ENCODE measurements around the gene ENAH. TPM values are rescaled to one million over a fixed set of nuclear protein-coding genes. Genes with fewer than 3 reads are reported as not detected.

The ENAH gene
- total and polyA plus RNA-seq, 9 of the 15 experiments (the other 6 are each of a cell fraction or from before 2014, with no cell fraction given): 0.03 to 1.2 (median 0.15) TPM

DNA sequence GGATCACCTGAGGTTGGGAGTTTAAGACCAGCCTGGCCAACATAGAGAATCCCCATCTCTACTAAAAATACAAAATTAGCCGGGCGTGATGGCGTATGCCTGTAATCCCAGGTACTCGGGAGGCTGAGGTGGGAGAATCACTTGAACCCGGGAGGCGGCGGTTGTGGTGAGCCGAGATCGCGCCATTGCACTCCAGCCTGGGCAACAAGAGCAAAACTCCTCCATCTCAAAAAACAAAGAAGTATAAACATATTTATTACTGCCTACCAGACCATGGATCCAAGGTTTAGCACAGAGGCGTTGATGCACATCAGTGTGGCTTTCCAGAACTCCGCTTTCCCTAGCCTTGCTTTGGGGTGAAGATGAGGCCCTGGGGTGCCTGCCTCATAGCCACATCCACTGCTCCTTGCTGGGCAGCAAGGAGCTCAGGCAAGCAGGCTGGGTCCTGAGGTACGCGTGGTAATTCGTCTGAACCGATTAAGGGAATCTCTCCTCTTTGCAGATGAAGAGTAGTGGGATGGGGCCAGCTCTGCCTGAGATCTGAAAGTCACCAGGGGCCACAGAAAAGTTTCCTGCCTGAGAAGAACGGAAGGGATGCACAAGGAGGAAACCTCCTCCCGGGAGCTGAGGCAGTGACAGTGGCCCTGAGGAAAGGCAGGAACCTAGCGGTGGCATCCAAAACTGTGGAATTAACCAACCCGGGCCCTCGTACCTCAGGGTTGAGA is 172.8 kb downstream of the ENAH start:
- ChIA-PET POLR2A (interaction anchor here (0.7 to 1.1 kb wide), 2 partner anchors 288 to 507 kb away, joined by 3 to 5 read pairs; no protein-coding TSS in a partner anchor), CTCF (ENCODE audit: low intra/inter-chr PET ratio) (interaction anchor here (0.5 to 1.5 kb wide), 4 partner anchors 292 to 1360 kb away, joined by 3 to 6 read pairs (median 4); no protein-coding TSS in a partner anchor)
- intact Hi-C loops (cut with micrococcal nuclease): loop anchor here (2.0 kb wide), 1 partner anchor 175 kb away; no protein-coding TSS in a partner anchor

More for the DNA sequence above, 172.8 kb downstream of the ENAH start:
- BruUV-seq (replicated peaks): no TSS peak
- Histone ChIP-seq H3K9ac (ENCODE audit: insufficient read depth in 1 of 2, low read depth in 2 of 2, low read length in 2 of 2) (0 out of 4 replicates have a peak overlapping the region, but pooled peaks of 1 of the 2 experiments have one; percentile 57), H3K4me1 (replicated peaks in 1 of 2; ENCODE audit: control insufficient read depth in 2 of 2, insufficient read depth in 2 of 2, low read length in 2 of 2) (peaks cover 0 to 4% of the 10 kb centered on the region in 2 experiments; a peak in 3 of 5 replicates), H3K9me3 (replicated peaks; ENCODE audit: control insufficient read depth, insufficient read depth, low read depth, low read length) (no peaks in the 10 kb centered on the region), H3K27me3 (ENCODE audit: control insufficient read depth in 2 of 2, insufficient read depth in 2 of 2, low read length in 2 of 2) (peaks cover 51 to 78% of the 10 kb centered on the region in 2 experiments), H3K4me2 (ENCODE audit: insufficient read depth, low read length) (no peak overlapping the region), H3K4me3 (no peak overlapping the region), H2AFZ (ENCODE audit: low read depth, low read length) (no peak overlapping the region), H4K20me1 (replicated peaks; ENCODE audit: control insufficient read depth, insufficient read depth, low read length) (0 out of 2 replicates have a peak, but pooled peaks cover 8% of the 10 kb centered on the region), H3K79me2 (ENCODE audit: control insufficient read depth, insufficient read depth, low read length) (no peaks in the 10 kb centered on the region), H3K9me1 (ENCODE audit: control insufficient read depth, insufficient read depth, low read length) (no peaks in the 10 kb centered on the region), H3K36me3 (ENCODE audit: control insufficient read depth, insufficient read depth, low read length) (no peaks in the 10 kb centered on the region), H3K27ac (ENCODE audit: extremely low read depth, low read depth, low read length) (no peak overlapping the region)
- ATAC-seq: no peak
- no peak for DNase-seq (ENCODE audit: extremely low read depth in 1 of 4, low spot score in 3 of 4)
- TF ChIP-seq CHCHD3 (CRISPR knock-in tag; IDR thresholded peaks at IDR 0.05) (no peak), SRF (CRISPR knock-in tag; IDR thresholded peaks at IDR 0.05) (no peak), SIX5 (IDR thresholded peaks at IDR 0.05; ENCODE audit: borderline replicate concordance in 1 of 2, insufficient read depth in 1 of 2, low read depth in 1 of 2, low read length in 2 of 2) (no peak), ZNF146 (CRISPR knock-in tag; IDR thresholded peaks at IDR 0.05; ENCODE audit: unreplicated experiment) (no peak), EP300 (IDR thresholded peaks at IDR 0.05; ENCODE audit: low read length) (no peak), NBN (IDR thresholded peaks at IDR 0.05; ENCODE audit: low read depth) (no peak), PHF8 (IDR thresholded peaks at IDR 0.05; ENCODE audit: borderline replicate concordance, low read length) (no peak), ZNF445 (CRISPR knock-in tag; IDR thresholded peaks at IDR 0.05; ENCODE audit: low read depth) (no peak), BCL6 (CRISPR knock-in tag; IDR thresholded peaks at IDR 0.05) (no peak)
- TF ChIP-seq, protein P1, sequence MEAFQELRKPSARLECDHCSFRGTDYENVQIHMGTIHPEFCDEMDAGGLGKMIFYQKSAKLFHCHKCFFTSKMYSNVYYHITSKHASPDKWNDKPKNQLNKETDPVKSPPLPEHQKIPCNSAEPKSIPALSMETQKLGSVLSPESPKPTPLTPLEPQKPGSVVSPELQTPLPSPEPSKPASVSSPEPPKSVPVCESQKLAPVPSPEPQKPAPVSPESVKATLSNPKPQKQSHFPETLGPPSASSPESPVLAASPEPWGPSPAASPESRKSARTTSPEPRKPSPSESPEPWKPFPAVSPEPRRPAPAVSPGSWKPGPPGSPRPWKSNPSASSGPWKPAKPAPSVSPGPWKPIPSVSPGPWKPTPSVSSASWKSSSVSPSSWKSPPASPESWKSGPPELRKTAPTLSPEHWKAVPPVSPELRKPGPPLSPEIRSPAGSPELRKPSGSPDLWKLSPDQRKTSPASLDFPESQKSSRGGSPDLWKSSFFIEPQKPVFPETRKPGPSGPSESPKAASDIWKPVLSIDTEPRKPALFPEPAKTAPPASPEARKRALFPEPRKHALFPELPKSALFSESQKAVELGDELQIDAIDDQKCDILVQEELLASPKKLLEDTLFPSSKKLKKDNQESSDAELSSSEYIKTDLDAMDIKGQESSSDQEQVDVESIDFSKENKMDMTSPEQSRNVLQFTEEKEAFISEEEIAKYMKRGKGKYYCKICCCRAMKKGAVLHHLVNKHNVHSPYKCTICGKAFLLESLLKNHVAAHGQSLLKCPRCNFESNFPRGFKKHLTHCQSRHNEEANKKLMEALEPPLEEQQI (IDR thresholded peaks at IDR 0.05): no peak
- TF ChIP-seq, protein P2, sequence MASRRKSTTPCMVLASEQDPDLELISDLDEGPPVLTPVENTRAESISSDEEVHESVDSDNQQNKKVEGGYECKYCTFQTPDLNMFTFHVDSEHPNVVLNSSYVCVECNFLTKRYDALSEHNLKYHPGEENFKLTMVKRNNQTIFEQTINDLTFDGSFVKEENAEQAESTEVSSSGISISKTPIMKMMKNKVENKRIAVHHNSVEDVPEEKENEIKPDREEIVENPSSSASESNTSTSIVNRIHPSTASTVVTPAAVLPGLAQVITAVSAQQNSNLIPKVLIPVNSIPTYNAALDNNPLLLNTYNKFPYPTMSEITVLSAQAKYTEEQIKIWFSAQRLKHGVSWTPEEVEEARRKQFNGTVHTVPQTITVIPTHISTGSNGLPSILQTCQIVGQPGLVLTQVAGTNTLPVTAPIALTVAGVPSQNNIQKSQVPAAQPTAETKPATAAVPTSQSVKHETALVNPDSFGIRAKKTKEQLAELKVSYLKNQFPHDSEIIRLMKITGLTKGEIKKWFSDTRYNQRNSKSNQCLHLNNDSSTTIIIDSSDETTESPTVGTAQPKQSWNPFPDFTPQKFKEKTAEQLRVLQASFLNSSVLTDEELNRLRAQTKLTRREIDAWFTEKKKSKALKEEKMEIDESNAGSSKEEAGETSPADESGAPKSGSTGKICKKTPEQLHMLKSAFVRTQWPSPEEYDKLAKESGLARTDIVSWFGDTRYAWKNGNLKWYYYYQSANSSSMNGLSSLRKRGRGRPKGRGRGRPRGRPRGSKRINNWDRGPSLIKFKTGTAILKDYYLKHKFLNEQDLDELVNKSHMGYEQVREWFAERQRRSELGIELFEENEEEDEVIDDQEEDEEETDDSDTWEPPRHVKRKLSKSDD (conservative IDR thresholded peaks at IDR 0.05; ENCODE audit: low read length): no peak
- TF ChIP-seq, protein P3, sequence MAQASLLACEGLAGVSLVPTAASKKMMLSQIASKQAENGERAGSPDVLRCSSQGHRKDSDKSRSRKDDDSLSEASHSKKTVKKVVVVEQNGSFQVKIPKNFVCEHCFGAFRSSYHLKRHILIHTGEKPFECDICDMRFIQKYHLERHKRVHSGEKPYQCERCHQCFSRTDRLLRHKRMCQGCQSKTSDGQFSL (CRISPR knock-in tag; IDR thresholded peaks at IDR 0.05): no peak
- TF ChIP-seq, protein P3 (tag; IDR thresholded peaks at IDR 0.05): no peak
- in situ Hi-C loops (cut with MboI): loop anchor here (5.0 to 10.0 kb wide), 5 partner anchors 297 to 715 kb away; partner anchors contain the start of gene SRP9
- 16% methylated on average over 21 of the region's 21 CpGs for WGBS (ENCODE audit: insufficient coverage, low coverage, missing lambda C conversion rate)
- no peak for FAIRE-seq
